Activated T-cell treated with anti-CD3 and anti-CD28 coated beads for 1 hour (primary cell): ENCODE data around the gene CDC45.

ENCODE experiments used
- DNase-seq: peaks from one replicate; pipeline ENCODE4 v3.0.0-alpha.2; 2020; ENCODE audit warnings: low read depth

CDC45 gene

GRCh38 chr22:19565382-19566278 is 85.9 kb downstream of the CDC45 start:
- DNase-seq: no peak

GRCh38 chr22:19566279-19567156 is 86.8 kb downstream of the CDC45 start:
- DNase-seq: no peak

- no peak for DNase-seq
Observed at GRCh38 chr22:19567157-19568009, 87.7 kb downstream of the CDC45 start.

- DNase-seq: no peak
Observed at GRCh38 chr22:19568337-19569275, 88.9 kb downstream of the CDC45 start.

GRCh38 chr22:19569276-19569640 is 89.5 kb downstream of the CDC45 start:
- no peak for DNase-seq

- no peak for DNase-seq
Observed at GRCh38 chr22:19569976-19570375, 90.3 kb downstream of the CDC45 start.
